GM12864 (cell line): ENCODE measurements around the gene CCDC7.
"Not testable (repeated sequence)": the region's sequence is repeated elsewhere in the genome, so short reads cannot be mapped to it uniquely, and the experiment has no call there.

Source experiments
- DNase-seq: peaks from one replicate; pipeline ENCODE4 v3.0.0-alpha.2; 2011; ENCODE audit warnings: low read depth
- H3K4me3 ChIP-seq: 2 replicates; pipeline ENCODE4 v1.5.1; 2011; ENCODE audit warnings: mild to moderate bottlenecking, low read depth, low read length, control low read depth
- CTCF ChIP-seq: IDR thresholded peaks from 2 replicates; pipeline ENCODE4 v1.5.1; 2011; ENCODE audit warnings: low read depth, mild to moderate bottlenecking, moderate library complexity, low read length, control low read depth, inconsistent platforms; ENCODE audit errors: missing control alignments

Gene CCDC7

GRCh38 chr10:32622409-32622808, 176.5 kb downstream of the CCDC7 start:
- no peak for DNase-seq
- no peak for TF ChIP-seq CTCF
- no peak overlapping the region for H3K4me3 ChIP-seq

DNA sequence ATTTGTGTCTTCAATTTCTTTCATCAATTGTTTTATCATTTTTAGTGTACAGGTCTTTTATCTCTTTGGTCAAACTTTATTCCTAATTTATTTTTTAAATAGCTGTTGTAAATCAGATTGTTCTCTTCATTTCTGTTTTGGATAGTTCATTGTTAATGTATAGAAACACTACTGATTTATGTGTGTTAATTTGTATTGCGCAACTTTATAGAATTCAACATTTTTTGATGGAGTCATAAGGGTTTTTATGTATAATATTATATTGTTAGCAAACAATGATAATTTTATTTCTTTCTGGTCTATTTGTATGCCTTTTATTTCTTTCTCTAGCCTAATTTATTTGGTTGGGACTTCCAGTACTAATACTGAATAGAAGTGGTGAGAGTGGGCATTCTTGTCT, 181.2 kb downstream of the CCDC7 start:
- no peak overlapping the region for H3K4me3 ChIP-seq
- no peak for TF ChIP-seq CTCF

GRCh38 chr10:32629910-32630309, 184.0 kb downstream of the CCDC7 start:
- no peak for DNase-seq
- H3K4me3 ChIP-seq: no peak overlapping the region

More for the DNA sequence above, 181.2 kb downstream of the CCDC7 start:
- no peak for DNase-seq

GRCh38 chr10:32646535-32646934, 200.6 kb downstream of the CCDC7 start:
- TF ChIP-seq CTCF: no peak
- H3K4me3 ChIP-seq: no peak overlapping the region
- no peak for DNase-seq

More at GRCh38 chr10:32629910-32630309, 184.0 kb downstream of the CCDC7 start:
- TF ChIP-seq CTCF: no peak

DNA sequence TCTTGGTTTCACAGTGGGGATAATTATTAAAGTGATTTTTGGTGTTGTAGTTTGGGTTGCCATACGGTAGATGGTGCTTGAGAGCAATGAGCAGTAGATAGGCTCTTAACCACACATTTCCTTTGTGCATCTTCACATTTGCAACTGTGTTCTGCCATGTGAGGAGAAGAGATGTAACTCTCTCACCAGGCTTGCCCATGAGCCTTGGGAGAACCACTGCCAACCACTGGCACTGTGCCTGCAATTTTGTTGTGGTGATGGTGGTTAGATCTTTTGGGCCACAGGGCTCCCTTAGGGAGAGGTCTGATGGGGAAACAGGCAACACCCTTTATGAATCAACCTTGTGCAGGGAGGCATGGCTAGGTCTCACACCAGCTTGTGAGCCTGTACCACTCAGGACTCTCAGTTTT, 204.3 kb downstream of the CCDC7 start:
- peak; percentile 2 for DNase-seq
- peak; percentile 37 for TF ChIP-seq CTCF
- no peak overlapping the region for H3K4me3 ChIP-seq

- not testable (repeated sequence) for DNase-seq, H3K4me3 ChIP-seq
These were observed 211.5 kb downstream of the CCDC7 start for GRCh38 chr10:32657430-32657829.

DNA sequence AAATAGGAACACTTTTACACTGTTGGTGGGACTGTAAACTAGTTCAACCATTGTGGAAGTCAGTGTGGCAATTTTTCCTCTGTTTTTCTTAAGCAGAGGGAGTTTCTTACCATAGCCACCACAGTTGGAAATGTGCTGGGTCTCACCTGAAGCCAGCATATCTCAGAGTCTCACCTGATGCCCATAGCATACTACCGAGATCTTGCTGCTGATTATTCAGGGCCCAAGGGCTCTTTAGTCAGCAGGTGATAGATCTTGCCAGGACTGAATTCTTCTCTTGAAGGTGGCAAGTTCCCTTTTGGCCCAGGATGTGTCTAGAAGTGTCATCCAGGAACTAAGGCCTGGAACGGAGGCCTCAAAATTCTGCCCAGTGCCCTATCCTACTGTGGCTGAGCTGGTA, 215.4 kb downstream of the CCDC7 start:
- DNase-seq: no peak
- no peak overlapping the region for H3K4me3 ChIP-seq
- no peak for TF ChIP-seq CTCF
